Left lung (tissue), 10 donors: ENCODE data around the gene MCF2L2. TPM values are rescaled to one million over a fixed set of nuclear protein-coding genes. Genes with fewer than 3 reads are reported as not detected.

Source experiments
- ATAC-seq: fragments of 200-7000 bp; cut with Tn5 transposase; one replicate; pipeline ENCODE4 v1.9.1; 2020; ENCODE audit warnings: moderate library complexity
- DNase-seq, 4 donors: peaks; one replicate each; pipeline ENCODE4 v3.0.0-alpha.2; 2013 to 2020
- H3K27ac ChIP-seq, 2 donors: fragments of 200-600 bp; sonication (generic) in 1 of 2; one replicate each; pipeline versions ENCODE4 v1.5.0 to v1.8.0; 2020 to 2021
- H3K27me3 ChIP-seq, 2 donors: fragments of 200-600 bp; sonication (generic) in 1 of 2; one replicate each; pipeline versions ENCODE4 v1.5.0 to v1.8.0; 2020 to 2021
- H3K36me3 ChIP-seq, 2 donors: fragments of 200-600 bp; sonication (generic) in 1 of 2; one replicate each; pipeline versions ENCODE4 v1.5.0 to v1.8.0; 2020 to 2021
- H3K4me1 ChIP-seq, 2 donors: fragments of 200-600 bp; one replicate each; pipeline ENCODE4 v1.8.0; 2021
- H3K4me3 ChIP-seq, 2 donors: fragments of 200-600 bp; sonication (generic) in 1 of 2; one replicate each; pipeline versions ENCODE4 v1.5.0 to v1.8.0; 2020 to 2021; ENCODE audit warnings: mild to moderate bottlenecking in 1 of 2
- H3K9me3 ChIP-seq, 2 donors: fragments of 200-600 bp; sonication (generic) in 1 of 2; one replicate each; pipeline versions ENCODE4 v1.5.0 to v1.8.0; 2020 to 2021
- intact Hi-C, 2 donors: fragments of 100-400 bp; cut with DNase I; formaldehyde crosslinking; loops; one replicate each; pipeline versions ENCODE4 v1.11.2 to v1.14.2; 2022
- polyA plus RNA-seq, 6 donors: library from polyadenylated mRNA; unstranded; fragments of 120-200 nt; gene quantifications; one replicate each; pipeline ENCODE4 v1.2.1, GENCODE V29; 2013; ENCODE audit not compliant: insufficient read length in 6 of 6
- total RNA-seq, 2 donors: library from RNA; stranded (reverse); fragmentation: NEBNext Ultra II Directional; extraction: Animal tissue kit (Norgen Biotek cat#: 25700); gene quantifications; one replicate each; pipeline ENCODE4 v1.2.1, GENCODE V29; 2021
- TF ChIP-seq, protein P1 (sequence below), 2 donors: fragments of 200-600 bp; sonication (generic) in 1 of 2; IDR thresholded peaks; one replicate each; pipeline versions ENCODE4 v1.5.0 to v1.8.0; 2021; ENCODE audit warnings: antibody characterized with exemption in 2 of 2
- donor health status: DM: no; HTN: yes; CAD: no.
- donor health status: DM: no; HTN: no; CAD: no.

Gene MCF2L2
- total and polyA plus RNA-seq, 8 donors = 0.41 to 3.5 (median 2.2) TPM

GRCh38 chr3:183227586-183227985 is 200.8 kb downstream of the MCF2L2 start:
- H3K27ac ChIP-seq = no peak overlapping the region
- no peaks in the 10 kb centered on the region for H3K36me3 ChIP-seq
- no peak overlapping the region for H3K4me3 ChIP-seq
- intact Hi-C loops = no loop called here
- no peak for ATAC-seq
- no peaks in the 10 kb centered on the region for H3K4me1 ChIP-seq
- TF ChIP-seq, protein P1, sequence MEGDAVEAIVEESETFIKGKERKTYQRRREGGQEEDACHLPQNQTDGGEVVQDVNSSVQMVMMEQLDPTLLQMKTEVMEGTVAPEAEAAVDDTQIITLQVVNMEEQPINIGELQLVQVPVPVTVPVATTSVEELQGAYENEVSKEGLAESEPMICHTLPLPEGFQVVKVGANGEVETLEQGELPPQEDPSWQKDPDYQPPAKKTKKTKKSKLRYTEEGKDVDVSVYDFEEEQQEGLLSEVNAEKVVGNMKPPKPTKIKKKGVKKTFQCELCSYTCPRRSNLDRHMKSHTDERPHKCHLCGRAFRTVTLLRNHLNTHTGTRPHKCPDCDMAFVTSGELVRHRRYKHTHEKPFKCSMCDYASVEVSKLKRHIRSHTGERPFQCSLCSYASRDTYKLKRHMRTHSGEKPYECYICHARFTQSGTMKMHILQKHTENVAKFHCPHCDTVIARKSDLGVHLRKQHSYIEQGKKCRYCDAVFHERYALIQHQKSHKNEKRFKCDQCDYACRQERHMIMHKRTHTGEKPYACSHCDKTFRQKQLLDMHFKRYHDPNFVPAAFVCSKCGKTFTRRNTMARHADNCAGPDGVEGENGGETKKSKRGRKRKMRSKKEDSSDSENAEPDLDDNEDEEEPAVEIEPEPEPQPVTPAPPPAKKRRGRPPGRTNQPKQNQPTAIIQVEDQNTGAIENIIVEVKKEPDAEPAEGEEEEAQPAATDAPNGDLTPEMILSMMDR (IDR thresholded peaks at IDR 0.05) = no peak
- no peaks in the 10 kb centered on the region for H3K27me3 ChIP-seq
- no peak for DNase-seq
- H3K9me3 ChIP-seq = no peaks in the 10 kb centered on the region

DNA sequence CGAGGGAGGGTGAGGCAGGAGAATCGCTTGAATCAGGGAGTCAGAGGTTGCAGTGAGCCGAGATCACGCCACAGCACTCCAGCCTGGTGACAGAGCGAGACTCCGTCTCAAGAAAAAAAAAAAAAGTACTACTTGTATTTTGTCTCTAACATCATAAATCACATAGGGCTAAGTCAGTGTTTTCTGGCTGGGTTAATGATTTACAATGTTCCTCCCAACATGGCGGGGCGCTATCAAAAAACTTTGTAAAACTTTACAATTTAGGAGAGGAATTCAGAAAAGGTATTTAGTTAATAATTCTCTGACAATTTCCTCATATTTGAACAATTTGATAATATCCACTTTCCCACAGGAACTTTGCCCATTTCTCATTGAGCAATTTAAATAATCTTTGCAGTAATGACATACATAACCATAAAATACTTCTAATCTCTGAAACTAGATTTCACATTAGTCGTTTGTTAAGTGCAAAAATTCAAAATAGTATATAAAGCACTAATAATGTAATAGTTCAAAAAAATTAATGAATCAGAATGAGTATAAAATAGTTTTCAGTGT is 202.0 kb downstream of the MCF2L2 start:
- no peaks in the 10 kb centered on the region for H3K4me1 ChIP-seq
- no peak overlapping the region for H3K27ac ChIP-seq
- H3K9me3 ChIP-seq = no peaks in the 10 kb centered on the region
- TF ChIP-seq, protein P1 (IDR thresholded peaks at IDR 0.05) = no peak
- DNase-seq (no peak), ATAC-seq (no peak)
- no peaks in the 10 kb centered on the region for H3K36me3 ChIP-seq
- no peaks in the 10 kb centered on the region for H3K27me3 ChIP-seq
- no peak overlapping the region for H3K4me3 ChIP-seq
- intact Hi-C loops = no loop called here

- Histone ChIP-seq H3K27me3 (no peaks in the 10 kb centered on the region), H3K9me3 (no peaks in the 10 kb centered on the region), H3K4me1 (no peaks in the 10 kb centered on the region), H3K27ac (no peak overlapping the region), H3K4me3 (no peak overlapping the region), H3K36me3 (no peaks in the 10 kb centered on the region)
- ATAC-seq (no peak), DNase-seq (no peak)
- TF ChIP-seq, protein P1 (IDR thresholded peaks at IDR 0.05) = no peak
- intact Hi-C loops = no loop called here
Measured at GRCh38 chr3:183224180-183224970, 204.0 kb downstream of the MCF2L2 start.

- H3K27me3 ChIP-seq = no peaks in the 10 kb centered on the region
Measured at GRCh38 chr3:183222631-183223235, 205.7 kb downstream of the MCF2L2 start.

GRCh38 chr3:183220828-183221227 is 207.6 kb downstream of the MCF2L2 start:
- no peak overlapping the region for H3K27ac ChIP-seq
- H3K9me3 ChIP-seq = no peaks in the 10 kb centered on the region
- no peaks in the 10 kb centered on the region for H3K4me1 ChIP-seq
- DNase-seq (no peak), ATAC-seq (no peak)
- intact Hi-C loops = no loop called here
- H3K27me3 ChIP-seq = no peaks in the 10 kb centered on the region
- H3K4me3 ChIP-seq = no peak overlapping the region
- TF ChIP-seq, protein P1 (IDR thresholded peaks at IDR 0.05) = no peak
- H3K36me3 ChIP-seq = no peaks in the 10 kb centered on the region

More at GRCh38 chr3:183222631-183223235, 205.7 kb downstream of the MCF2L2 start:
- H3K36me3 ChIP-seq = no peaks in the 10 kb centered on the region
- intact Hi-C loops = no loop called here
- TF ChIP-seq, protein P1 (IDR thresholded peaks at IDR 0.05) = no peak
- H3K27ac ChIP-seq = no peak overlapping the region
- no peak overlapping the region for H3K4me3 ChIP-seq
- no peak for ATAC-seq
- no peaks in the 10 kb centered on the region for H3K9me3 ChIP-seq
- no peaks in the 10 kb centered on the region for H3K4me1 ChIP-seq
- no peak for DNase-seq
